Vein endothelial cell (primary cell): ENCODE results near the gene FAM72D. TPM values are rescaled to one million over a fixed set of nuclear protein-coding genes. Genes with fewer than 3 reads are reported as not detected.

Source experiments
- total RNA-seq: library from RNA; depleted of rRNA; stranded (reverse); fragments of >200 nt; gene quantifications from 2 replicates; pipeline ENCODE4 v1.2.3, GENCODE V29; 2012

FAM72D gene
- 0.65 and 0.86 TPM in 2 replicates for total RNA-seq

GRCh38 chr1:145095284-145096057, at the start of gene FAM72D, which contains the start of gene SRGAP2B:
Gene FAM72D, plus strand, starts transcription at chr1:145095974. Its CDS starts 874 bp downstream, at chr1:145096848.
Gene SRGAP2B, minus strand, starts transcription at chr1:145095328. Its CDS starts 2,427 bp downstream, at chr1:145092901.

Other genes with a start within 250 kb of the FAM72D start
- 64.3 and 66.3 TPM in 2 replicates for gene SRGAP2B, start 646 bp upstream of the FAM72D start, total RNA-seq
- not detected in 2 replicates for gene PPIAL4D, start 146.2 kb downstream of the FAM72D start, total RNA-seq